ENCODE measurements around the gene RNF213. TPM values are rescaled to one million over a fixed set of nuclear protein-coding genes. Genes with fewer than 3 reads are reported as not detected.

RNF213 gene
- total and polyA plus RNA-seq, 2 of the 8 experiments (the other 6 are each of a cell fraction or from before 2014, with no cell fraction given): 33.8 to 62.8 TPM

- TF ChIP-seq USF2 (IDR thresholded peaks at IDR 0.05; ENCODE audit: low read length) (no peak), BACH1 (IDR thresholded peaks at IDR 0.05; ENCODE audit: low read length) (no peak)
Observed at GRCh38 chr17:80260791-80261158, at the start of gene RNF213 (continued).

Measured in H1 (cell line).